Activated CD8-positive, alpha-beta T cell treated with anti-CD3 and anti-CD28 coated beads, Interleukin-2, amount 10 ng/mL, durations not matched to agents 7 days and 5 days (primary cell): ENCODE data around the gene BBOF1. TPM values are rescaled to one million over a fixed set of nuclear protein-coding genes. Genes with fewer than 3 reads are reported as not detected.
A peak's percentile ranks its signal among the peaks of the same experiment; 100 is the strongest.
"Not testable (repeated sequence)": the region's sequence is repeated elsewhere in the genome, so short reads cannot be mapped to it uniquely, and the experiment has no call there.

ENCODE experiments used
- ATAC-seq: fragments of 150-1000 bp; cut with Tn5 transposase; one replicate; pipeline ENCODE4 v1.10.0; 2021; ENCODE audit warnings: moderate library complexity
- CTCF ChIA-PET: fragments of 350-600 bp; sonication (Branson Sonifier 250); formaldehyde crosslinking; loops from one replicate; lab custom pipeline; 2021; ENCODE audit warnings: antibody characterized with exemption; lab: Charles Lee
- POLR2A ChIA-PET: fragments of 350-600 bp; sonication (Branson Sonifier 250); formaldehyde crosslinking; loops from one replicate; lab custom pipeline; 2021; ENCODE audit warnings: antibody characterized with exemption; lab: Charles Lee
- DNase-seq: peaks from one replicate; pipeline ENCODE4 v3.0.0-alpha.2; 2020
- H3K27ac Mint-ChIP-seq: one replicate; pipeline ENCODE4 v1.8.0; 2021; ENCODE audit warnings: mild to moderate bottlenecking, mixed read lengths
- H3K27me3 Mint-ChIP-seq: one replicate; pipeline ENCODE4 v1.8.0; 2021; ENCODE audit warnings: low read depth, mixed read lengths
- H3K36me3 Mint-ChIP-seq: one replicate; pipeline ENCODE4 v1.8.0; 2021; ENCODE audit warnings: low read depth, mixed read lengths
- H3K4me1 Mint-ChIP-seq: one replicate; pipeline ENCODE4 v1.8.0; 2021; ENCODE audit warnings: low read depth, mixed read lengths
- H3K4me3 Mint-ChIP-seq: one replicate; pipeline ENCODE4 v1.8.0; 2021; ENCODE audit warnings: mild to moderate bottlenecking, mixed read lengths
- H3K9me3 Mint-ChIP-seq: one replicate; pipeline ENCODE4 v1.8.0; 2022; ENCODE audit warnings: mixed read lengths; ENCODE audit not compliant: insufficient read depth
- total RNA-seq, 2 experiments: library from RNA; stranded (reverse); gene quantifications; one replicate each; pipeline ENCODE4 v1.2.3, GENCODE V29; 2021

The BBOF1 gene, protein sequence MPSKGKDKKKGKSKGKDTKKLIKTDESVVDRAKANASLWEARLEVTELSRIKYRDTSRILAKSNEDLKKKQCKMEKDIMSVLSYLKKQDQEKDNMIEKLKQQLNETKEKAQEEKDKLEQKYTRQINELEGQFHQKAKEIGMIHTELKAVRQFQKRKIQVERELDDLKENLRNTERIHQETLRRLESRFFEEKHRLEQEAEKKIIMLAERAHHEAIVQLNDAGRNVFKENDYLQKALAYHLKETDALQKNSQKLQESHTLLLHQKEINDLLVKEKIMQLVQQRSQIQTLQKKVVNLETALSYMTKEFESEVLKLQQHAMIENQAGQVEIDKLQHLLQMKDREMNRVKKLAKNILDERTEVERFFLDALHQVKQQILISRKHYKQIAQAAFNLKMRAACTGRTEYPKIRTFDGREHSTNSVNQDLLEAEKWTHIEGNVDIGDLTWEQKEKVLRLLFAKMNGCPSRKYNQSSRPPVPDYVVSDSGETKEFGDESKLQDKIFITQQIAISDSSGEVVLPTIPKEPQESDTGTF
- 1 to 10 TPM; 1.2 to 1.3 TPM for total RNA-seq

DNA sequence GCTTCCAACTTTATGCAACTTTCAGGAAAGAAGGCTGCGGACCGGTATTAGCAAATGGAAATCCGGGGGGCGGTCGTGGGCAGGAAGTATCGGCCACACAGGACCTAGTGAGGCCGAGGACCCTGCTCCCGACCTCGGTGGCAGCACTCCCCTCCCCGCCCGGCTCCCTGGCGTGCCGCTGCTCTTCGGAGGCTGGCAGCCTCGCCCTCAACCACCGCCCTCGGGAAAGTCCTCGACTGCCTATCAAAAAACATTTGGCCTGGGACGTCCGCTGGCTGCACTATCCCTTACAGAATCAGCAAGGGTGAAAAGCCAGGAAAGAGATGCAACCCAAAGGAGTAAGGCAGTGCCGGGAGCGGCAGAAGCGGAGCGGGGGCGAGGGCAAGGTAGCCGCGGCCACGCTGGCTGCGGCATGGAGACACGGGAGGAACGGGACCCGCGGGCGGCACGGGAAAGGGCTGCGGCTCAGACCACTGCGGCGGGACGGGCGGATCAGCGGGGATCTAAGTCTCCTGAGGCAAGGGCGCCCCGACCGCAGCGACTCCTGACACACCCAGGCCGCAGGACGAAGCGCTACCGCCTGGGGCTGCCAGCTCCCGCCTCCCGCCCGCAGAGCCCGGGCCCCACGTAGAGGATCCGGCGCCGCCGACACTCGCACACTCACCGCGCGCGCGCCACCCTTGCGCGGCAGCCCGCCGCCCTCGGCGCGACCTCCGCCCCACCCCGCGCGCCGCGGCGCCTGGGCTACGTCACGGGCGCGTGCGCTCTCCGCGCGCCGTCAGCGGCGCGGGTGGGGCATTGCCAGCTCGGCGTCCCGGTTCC is at the start of gene BBOF1, which contains the start of gene ENTPD5:
Gene BBOF1, plus strand, starts transcription at position 764 of the 822 bp plus-strand sequence. CDS start 130 bp downstream, outside the sequence.
Gene ENTPD5, minus strand, starts transcription at position 703 of the 822 bp plus-strand sequence. CDS start 31,186 bp downstream, outside the sequence.
- Mint-ChIP-seq H3K4me3 (peak within 1 kb of the TSS; percentile 87), H3K36me3 (peaks cover 4% of the 10 kb centered on the region), H3K27me3 (no peaks in the 10 kb centered on the region), H3K4me1 (peaks cover 29% of the 10 kb centered on the region), H3K27ac (peak within 1 kb of the TSS; percentile 95), H3K9me3 (no peaks in the 10 kb centered on the region)
- ChIA-PET CTCF (interaction anchor here (1.2 kb wide), 1 partner anchor 20 kb away, joined by 3 read pairs; no protein-coding TSS in a partner anchor), POLR2A (interaction anchor here (0.7 to 2.0 kb wide), 4 partner anchors 8 to 305 kb away, joined by 3 to 4 read pairs (median 3); no protein-coding TSS in a partner anchor)
- peak; percentile 85 for DNase-seq
- ATAC-seq, result peak; percentile 91

DNA sequence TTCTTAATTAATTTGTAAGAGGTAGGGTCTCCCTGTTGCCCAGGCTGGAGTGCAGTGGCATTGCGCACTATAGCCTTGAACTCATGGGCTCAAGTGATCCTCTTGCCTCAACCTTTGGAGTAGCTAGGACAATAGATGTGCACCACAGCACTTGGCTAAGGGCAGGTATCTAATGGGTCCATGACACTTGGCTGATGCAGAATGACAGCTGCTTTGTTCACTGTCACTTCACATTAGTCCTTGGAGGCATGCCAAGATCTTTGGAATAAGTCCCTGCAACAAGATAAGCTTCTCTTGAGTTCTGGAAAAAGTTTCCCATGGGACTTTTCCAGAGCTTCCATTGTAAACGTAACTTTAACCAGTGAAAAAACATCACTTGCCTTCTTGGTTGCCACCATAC is 45.7 kb upstream of the BBOF1 start:
- CTCF ChIA-PET, result no interaction called here

DNA sequence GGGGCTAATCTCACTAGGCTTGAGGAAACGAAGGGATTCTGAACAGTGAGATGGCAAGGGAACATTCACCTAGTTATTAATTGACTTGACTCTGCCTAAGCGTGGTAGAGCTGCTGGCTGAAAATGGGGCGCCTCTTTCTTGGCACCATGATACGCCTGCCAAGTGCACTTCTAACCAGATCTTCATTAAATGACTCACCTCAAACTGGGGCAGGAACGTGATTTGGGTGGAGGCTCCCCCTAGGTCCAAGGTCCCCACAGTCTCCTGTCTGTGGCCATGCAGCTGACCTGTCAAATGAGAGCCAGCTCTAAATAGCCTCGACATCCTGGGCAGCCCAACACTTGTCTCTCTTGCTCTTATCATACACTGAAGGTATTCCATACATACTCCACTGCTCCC is 43.0 kb upstream of the BBOF1 start:
- CTCF ChIA-PET, result interaction anchor here (0.6 kb wide), 1 partner anchor 54 kb away, joined by 3 read pairs; no protein-coding TSS in a partner anchor

More for the DNA sequence above, 45.7 kb upstream of the BBOF1 start:
- no peaks in the 10 kb centered on the region for H3K27me3 Mint-ChIP-seq
- no peak for ATAC-seq
- no peaks in the 10 kb centered on the region for H3K9me3 Mint-ChIP-seq
- POLR2A ChIA-PET, result no interaction called here
- no peaks in the 10 kb centered on the region for H3K4me1 Mint-ChIP-seq
- H3K4me3 Mint-ChIP-seq, result no peak overlapping the region
- no peak overlapping the region for H3K27ac Mint-ChIP-seq
- peaks cover 13% of the 10 kb centered on the region for H3K36me3 Mint-ChIP-seq
- no peak for DNase-seq

DNA sequence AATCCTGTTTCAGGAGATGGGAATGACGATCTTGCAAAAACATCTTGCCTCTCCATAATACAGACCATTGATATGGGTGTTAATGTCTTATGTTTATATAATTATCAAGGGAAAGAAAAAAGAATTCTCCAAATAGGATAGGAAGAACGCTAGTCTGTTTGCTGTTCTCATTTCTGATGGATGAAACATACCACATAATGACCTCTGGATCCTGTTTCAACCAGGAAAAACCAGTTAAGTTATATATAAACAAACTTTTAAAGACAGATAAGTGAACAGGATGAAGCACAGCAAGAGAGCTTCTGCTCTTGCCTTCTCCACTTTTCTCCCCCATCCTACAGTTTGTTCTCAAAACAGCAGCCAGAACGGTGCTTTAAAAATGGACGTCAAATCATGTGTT is 41.3 kb upstream of the BBOF1 start:
- POLR2A ChIA-PET, result no interaction called here
- H3K4me1 Mint-ChIP-seq, result no peaks in the 10 kb centered on the region

More for the DNA sequence above, 43.0 kb upstream of the BBOF1 start:
- DNase-seq, result no peak
- Mint-ChIP-seq H3K27ac (no peak overlapping the region), H3K4me3 (no peak overlapping the region), H3K36me3 (peaks cover 5% of the 10 kb centered on the region), H3K4me1 (no peaks in the 10 kb centered on the region), H3K9me3 (no peaks in the 10 kb centered on the region), H3K27me3 (no peaks in the 10 kb centered on the region)
- POLR2A ChIA-PET, result no interaction called here
- ATAC-seq, result no peak

DNA sequence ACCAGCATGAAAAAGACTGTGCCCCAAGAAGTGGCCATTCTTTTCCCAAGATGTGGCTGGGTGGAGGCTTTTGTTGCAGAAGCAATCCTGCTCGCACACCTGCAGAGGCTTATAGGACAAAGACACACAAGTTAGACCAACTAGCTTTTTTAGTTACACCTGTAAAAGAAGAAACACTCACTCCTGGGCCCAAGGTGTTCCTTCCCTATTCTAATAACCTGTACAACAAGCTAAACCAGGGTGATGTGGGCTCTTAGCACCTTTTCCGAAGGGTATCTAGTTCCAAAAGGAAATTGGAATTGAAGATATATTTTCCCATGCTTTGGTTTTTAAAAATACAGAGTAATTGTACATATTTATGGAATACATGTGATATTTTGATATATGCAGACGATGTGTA is 31.1 kb upstream of the BBOF1 start:
- no peak overlapping the region for H3K27ac Mint-ChIP-seq
- no peak for DNase-seq
- CTCF ChIA-PET, result no interaction called here
- POLR2A ChIA-PET, result no interaction called here
- no peaks in the 10 kb centered on the region for H3K9me3 Mint-ChIP-seq
- H3K27me3 Mint-ChIP-seq, result no peaks in the 10 kb centered on the region
- H3K4me3 Mint-ChIP-seq, result no peak overlapping the region
- peaks cover 15% of the 10 kb centered on the region for H3K36me3 Mint-ChIP-seq
- H3K4me1 Mint-ChIP-seq, result no peaks in the 10 kb centered on the region
- ATAC-seq, result no peak

More for the DNA sequence above, 41.3 kb upstream of the BBOF1 start:
- Mint-ChIP-seq H3K36me3 (no peaks in the 10 kb centered on the region), H3K4me3 (no peak overlapping the region), H3K27ac (no peak overlapping the region), H3K9me3 (no peaks in the 10 kb centered on the region), H3K27me3 (no peaks in the 10 kb centered on the region)
- CTCF ChIA-PET, result no interaction called here
- ATAC-seq (no peak), DNase-seq (no peak)

DNA sequence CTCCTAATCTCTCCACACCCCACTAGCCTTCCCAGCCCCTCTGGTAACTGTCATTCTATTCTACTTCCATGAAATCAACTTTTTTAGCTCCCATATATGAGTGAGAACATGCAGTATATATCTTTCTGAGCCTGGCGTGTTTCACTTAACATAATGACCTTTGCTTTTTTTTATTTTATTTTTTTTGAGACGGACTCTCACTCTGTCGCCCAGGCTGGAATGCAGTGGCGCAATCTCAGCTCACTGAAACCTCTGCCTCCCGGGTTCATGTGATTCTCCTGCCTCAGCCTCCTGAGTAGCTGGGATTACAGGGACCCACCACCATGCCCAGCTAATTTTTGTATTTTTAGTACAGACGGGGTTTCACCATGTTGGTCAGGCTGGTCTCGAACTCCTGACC is 30.5 kb upstream of the BBOF1 start:
- H3K27ac Mint-ChIP-seq, DNase-seq, ATAC-seq, H3K4me1 Mint-ChIP-seq, H3K27me3 Mint-ChIP-seq, H3K9me3 Mint-ChIP-seq, POLR2A ChIA-PET, CTCF ChIA-PET, H3K4me3 Mint-ChIP-seq: not testable (repeated sequence)
- peaks cover 15% of the 10 kb centered on the region for H3K36me3 Mint-ChIP-seq

DNA sequence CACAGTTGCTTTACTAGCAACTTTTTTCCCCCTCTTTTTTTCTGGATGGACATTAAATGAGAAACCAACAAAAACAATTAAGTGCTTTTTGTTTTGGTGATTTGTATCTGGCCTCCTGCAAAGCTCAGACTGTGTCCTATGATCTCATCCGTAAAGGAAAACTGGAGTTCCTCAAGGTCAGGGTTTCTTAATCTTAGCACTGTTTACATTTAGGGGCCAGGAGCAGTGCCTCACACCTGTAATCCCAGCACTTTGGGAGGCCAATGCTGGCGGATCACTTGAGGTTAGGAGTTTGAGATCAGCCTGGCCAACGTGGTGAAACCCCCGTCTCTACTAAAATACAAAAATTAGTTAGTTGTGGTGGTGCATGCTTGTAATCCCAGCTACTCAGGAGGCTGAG is 28.1 kb upstream of the BBOF1 start:
- Mint-ChIP-seq H3K4me1 (no peaks in the 10 kb centered on the region), H3K27ac (no peak overlapping the region), H3K36me3 (peaks cover 8% of the 10 kb centered on the region), H3K9me3 (no peaks in the 10 kb centered on the region), H3K4me3 (no peak overlapping the region), H3K27me3 (no peaks in the 10 kb centered on the region)
- ChIA-PET POLR2A (no interaction called here), CTCF (no interaction called here)
- no peak for DNase-seq
- ATAC-seq, result no peak

DNA sequence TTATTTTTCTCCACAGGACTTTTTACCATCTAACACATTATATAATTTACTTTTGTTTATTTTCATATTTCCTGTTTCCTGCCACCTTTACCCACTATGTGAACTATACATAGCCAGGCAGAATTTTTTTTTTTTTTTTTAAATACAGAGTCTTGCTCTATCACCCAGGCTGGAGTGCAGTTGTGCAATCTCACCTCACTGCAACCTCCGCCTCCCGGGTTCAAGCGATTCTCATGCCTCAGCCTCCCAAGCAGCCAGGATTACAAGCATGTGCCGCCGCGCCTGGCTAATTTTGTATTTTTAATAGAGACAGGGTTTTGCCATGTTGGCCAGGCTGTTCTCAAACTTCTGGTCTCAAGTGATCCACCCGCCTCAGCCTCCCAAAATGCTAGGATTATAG is 24.2 kb upstream of the BBOF1 start:
- H3K36me3 Mint-ChIP-seq, DNase-seq, CTCF ChIA-PET, H3K27ac Mint-ChIP-seq, H3K27me3 Mint-ChIP-seq, POLR2A ChIA-PET, H3K4me1 Mint-ChIP-seq, H3K4me3 Mint-ChIP-seq, H3K9me3 Mint-ChIP-seq, ATAC-seq: not testable (repeated sequence)

DNA sequence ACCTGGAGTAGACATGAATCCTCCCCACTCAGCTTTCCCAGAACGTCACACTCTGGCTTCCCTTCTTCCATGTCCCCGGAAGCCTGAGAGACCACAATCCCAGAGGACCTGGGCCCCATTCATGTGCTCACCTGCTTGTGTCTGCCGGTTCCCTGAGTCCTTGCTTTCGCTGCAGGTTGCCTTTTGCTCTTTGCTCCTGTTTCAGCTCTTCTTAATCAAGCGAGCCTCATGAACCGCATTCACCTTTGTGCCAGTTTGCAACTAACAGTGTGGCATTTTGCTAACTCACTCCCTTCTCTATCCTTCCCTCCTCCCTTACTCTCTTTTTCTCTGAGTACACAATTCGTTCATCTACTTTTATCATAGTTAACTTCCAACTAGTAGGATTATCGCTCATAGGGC is 23.2 kb upstream of the BBOF1 start:
- H3K36me3 Mint-ChIP-seq, result no peaks in the 10 kb centered on the region
- no peaks in the 10 kb centered on the region for H3K27me3 Mint-ChIP-seq
- ATAC-seq, result no peak
- no peaks in the 10 kb centered on the region for H3K4me1 Mint-ChIP-seq
- H3K27ac Mint-ChIP-seq, result no peak overlapping the region
- CTCF ChIA-PET, result no interaction called here
- no peak for DNase-seq
- no peak overlapping the region for H3K4me3 Mint-ChIP-seq
- POLR2A ChIA-PET, result interaction anchor here (0.6 kb wide), 1 partner anchor 256 kb away, joined by 3 read pairs; no protein-coding TSS in a partner anchor
- no peaks in the 10 kb centered on the region for H3K9me3 Mint-ChIP-seq

DNA sequence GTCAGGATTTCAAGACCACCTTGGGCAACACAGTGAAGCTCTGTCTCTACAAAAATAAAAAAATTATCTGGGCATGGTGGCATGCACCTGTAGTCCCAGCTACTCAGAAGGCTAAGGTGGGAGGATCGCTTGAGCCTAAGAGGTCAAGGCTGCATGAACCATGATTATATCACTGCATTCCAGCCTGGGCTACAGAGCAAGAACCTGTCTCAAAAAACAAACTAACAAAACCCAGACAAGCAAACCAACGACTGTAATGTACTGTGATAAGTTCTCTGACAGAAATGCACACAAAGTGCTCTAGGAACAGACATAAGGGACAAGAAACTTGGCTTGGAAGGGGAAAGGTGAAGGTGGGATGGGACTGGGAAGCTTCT is 22.4 kb upstream of the BBOF1 start:
- no peaks in the 10 kb centered on the region for H3K4me1 Mint-ChIP-seq
- DNase-seq, result no peak
- POLR2A ChIA-PET, result interaction anchor here (0.6 kb wide), 1 partner anchor 255 kb away, joined by 3 read pairs; no protein-coding TSS in a partner anchor
- H3K9me3 Mint-ChIP-seq, result no peaks in the 10 kb centered on the region
- ATAC-seq, result no peak
- CTCF ChIA-PET, result no interaction called here
- H3K27me3 Mint-ChIP-seq, result no peaks in the 10 kb centered on the region
- H3K4me3 Mint-ChIP-seq, result no peak overlapping the region
- H3K36me3 Mint-ChIP-seq, result no peaks in the 10 kb centered on the region
- H3K27ac Mint-ChIP-seq, result no peak overlapping the region

DNA sequence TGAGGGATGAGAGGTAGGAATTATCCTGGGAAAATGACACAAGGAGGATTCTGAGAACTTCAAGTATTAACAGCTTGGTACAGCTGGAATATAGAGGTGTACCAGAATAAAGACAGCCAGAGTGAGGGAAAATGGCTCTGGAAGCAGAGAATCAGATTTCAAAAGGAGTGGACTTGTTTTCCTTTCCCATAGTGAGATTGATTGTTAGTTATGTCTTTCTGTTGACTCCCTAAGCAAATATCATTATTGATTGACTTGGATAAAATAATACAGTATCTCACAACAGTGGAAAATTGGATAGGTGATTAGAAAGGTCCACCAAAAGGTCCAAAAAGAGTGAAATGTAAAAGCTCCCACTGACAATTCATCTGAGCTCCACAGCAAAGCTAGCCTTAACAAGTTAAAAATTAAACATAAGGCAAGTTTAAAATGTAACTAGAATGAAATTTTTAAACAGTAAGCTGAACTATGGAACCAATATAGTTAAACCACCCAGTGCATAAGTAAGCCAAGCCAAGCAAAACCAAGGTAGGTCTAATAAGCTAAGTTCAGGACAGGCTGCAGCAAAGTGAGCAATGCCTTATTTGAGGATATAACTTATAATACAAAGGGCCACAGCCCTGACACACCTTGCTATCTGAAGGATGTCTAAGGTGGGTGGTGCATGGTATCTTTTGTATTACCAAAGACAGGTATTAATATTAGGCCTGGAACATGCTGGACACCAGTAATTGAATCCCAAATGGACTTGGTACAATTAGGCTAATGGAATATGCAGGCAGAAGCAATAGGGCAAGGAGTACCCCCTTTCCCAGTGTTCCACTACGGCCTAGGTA is 21.8 kb upstream of the BBOF1 start:
- Mint-ChIP-seq H3K4me3 (no peak overlapping the region), H3K9me3 (no peaks in the 10 kb centered on the region)

More for the DNA sequence above, 21.8 kb upstream of the BBOF1 start:
- ATAC-seq (no peak), DNase-seq (no peak)
- no peaks in the 10 kb centered on the region for H3K27me3 Mint-ChIP-seq
- ChIA-PET POLR2A (no interaction called here), CTCF (interaction anchor here (1.5 kb wide), 1 partner anchor 19 kb away, joined by 3 read pairs; no protein-coding TSS in a partner anchor)
- no peaks in the 10 kb centered on the region for H3K4me1 Mint-ChIP-seq
- no peaks in the 10 kb centered on the region for H3K36me3 Mint-ChIP-seq
- no peak overlapping the region for H3K27ac Mint-ChIP-seq
